Measurements from ENCODE around the gene ADAMTSL2.

The ADAMTSL2 gene

GRCh38 chr9:133607381-133607780 is 72.9 kb downstream of the ADAMTSL2 start:
- DNase-seq (ENCODE audit: low read depth): no peak
- TF ChIP-seq, protein P1, sequence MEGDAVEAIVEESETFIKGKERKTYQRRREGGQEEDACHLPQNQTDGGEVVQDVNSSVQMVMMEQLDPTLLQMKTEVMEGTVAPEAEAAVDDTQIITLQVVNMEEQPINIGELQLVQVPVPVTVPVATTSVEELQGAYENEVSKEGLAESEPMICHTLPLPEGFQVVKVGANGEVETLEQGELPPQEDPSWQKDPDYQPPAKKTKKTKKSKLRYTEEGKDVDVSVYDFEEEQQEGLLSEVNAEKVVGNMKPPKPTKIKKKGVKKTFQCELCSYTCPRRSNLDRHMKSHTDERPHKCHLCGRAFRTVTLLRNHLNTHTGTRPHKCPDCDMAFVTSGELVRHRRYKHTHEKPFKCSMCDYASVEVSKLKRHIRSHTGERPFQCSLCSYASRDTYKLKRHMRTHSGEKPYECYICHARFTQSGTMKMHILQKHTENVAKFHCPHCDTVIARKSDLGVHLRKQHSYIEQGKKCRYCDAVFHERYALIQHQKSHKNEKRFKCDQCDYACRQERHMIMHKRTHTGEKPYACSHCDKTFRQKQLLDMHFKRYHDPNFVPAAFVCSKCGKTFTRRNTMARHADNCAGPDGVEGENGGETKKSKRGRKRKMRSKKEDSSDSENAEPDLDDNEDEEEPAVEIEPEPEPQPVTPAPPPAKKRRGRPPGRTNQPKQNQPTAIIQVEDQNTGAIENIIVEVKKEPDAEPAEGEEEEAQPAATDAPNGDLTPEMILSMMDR (conservative IDR thresholded peaks at IDR 0.05; ENCODE audit: low read depth, low read length): no peak
- no peak overlapping the region for H3K4me3 ChIP-seq (ENCODE audit: low read depth, low read length)

DNA sequence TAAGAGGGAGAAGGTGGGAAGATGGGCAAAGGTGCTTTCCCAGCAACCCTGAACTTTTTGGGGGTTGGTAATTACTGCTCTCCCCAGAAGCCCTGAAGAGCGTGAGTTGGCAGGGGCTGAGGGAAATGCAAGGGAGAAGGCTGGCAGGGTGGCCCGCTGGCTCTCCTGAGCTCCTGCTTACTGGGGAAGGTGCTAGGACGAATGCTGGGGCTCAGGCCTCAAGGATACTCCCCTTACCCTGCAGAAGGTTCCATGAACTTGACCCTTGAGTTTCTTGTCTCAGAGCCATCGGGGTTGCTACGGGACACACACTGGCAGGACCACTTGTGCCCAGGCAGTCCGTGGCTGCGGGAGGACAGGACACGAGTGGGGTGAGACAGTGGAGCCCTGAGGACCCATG is 73.5 kb downstream of the ADAMTSL2 start:
- DNase-seq (ENCODE audit: low read depth): no peak
- TF ChIP-seq, protein P1 (conservative IDR thresholded peaks at IDR 0.05; ENCODE audit: low read depth, low read length): no peak

GRCh38 chr9:133608382-133608781 is 73.9 kb downstream of the ADAMTSL2 start:
- H3K4me3 ChIP-seq (ENCODE audit: low read depth, low read length): no peak overlapping the region
- TF ChIP-seq, protein P1 (conservative IDR thresholded peaks at IDR 0.05; ENCODE audit: low read depth, low read length): no peak
- no peak for DNase-seq (ENCODE audit: low read depth)

More for the DNA sequence above, 73.5 kb downstream of the ADAMTSL2 start:
- H3K4me3 ChIP-seq (ENCODE audit: low read depth, low read length): no peak overlapping the region

GRCh38 chr9:133608889-133609288 is 74.4 kb downstream of the ADAMTSL2 start:
- no peak for DNase-seq (ENCODE audit: low read depth)
- TF ChIP-seq, protein P1 (conservative IDR thresholded peaks at IDR 0.05; ENCODE audit: low read depth, low read length): no peak
- no peak overlapping the region for H3K4me3 ChIP-seq (ENCODE audit: low read depth, low read length)

DNA sequence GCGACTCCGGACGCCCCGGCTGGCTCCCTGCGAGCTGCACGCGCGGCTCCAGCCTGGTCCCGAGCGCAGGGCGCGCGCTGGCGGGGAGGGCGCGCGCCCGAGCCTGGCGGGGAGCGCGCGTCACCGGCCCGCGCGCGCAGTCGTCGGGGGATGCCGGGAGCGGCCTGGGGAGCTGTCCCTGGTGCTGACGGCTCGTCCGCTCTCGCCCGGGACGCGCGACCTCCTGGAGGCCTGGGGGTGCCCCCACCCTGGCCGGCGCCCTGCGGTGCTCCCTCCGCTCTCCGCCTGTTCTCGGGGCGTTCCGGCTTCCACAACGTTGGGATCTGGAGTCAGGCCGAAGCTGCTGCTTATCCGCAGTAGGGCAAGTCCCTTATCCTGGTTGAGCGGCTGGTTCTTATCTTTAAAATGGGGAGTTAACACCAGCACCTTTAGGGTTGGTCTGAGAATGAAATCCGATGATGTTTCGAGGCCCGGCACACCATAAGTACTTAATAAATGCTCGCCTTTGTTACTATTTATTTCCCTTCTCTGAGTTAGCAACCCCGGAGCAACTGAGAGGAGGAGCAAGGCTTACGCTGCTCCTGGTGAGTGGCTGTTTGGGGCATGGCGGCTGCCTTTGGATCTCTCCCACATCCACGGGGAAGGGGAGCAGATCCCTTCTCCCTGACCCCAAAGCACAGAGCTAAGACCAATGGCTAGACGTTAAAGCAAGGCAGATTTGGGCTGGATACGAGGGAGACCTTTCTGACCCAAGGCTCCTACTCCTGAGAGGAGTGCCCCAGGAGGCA is 75.0 kb downstream of the ADAMTSL2 start, which contains the start of gene FAM163B:
Gene FAM163B, minus strand, starts transcription at position 79 of the 788 bp plus-strand sequence. CDS start 29,166 bp downstream, outside the sequence.
- peak; percentile 48 for DNase-seq (ENCODE audit: low read depth)
- TF ChIP-seq, protein P1 (conservative IDR thresholded peaks at IDR 0.05; ENCODE audit: low read depth, low read length): no peak

GRCh38 chr9:133610845-133611244 is 76.3 kb downstream of the ADAMTSL2 start:
- TF ChIP-seq, protein P1 (conservative IDR thresholded peaks at IDR 0.05; ENCODE audit: low read depth, low read length): no peak
- no peak for DNase-seq (ENCODE audit: low read depth)
- no peak overlapping the region for H3K4me3 ChIP-seq (ENCODE audit: low read depth, low read length)

More for the DNA sequence above, 75.0 kb downstream of the ADAMTSL2 start, which contains the start of gene FAM163B:
- H3K4me3 ChIP-seq (ENCODE audit: low read depth, low read length): no peak within 1 kb of the TSS

GRCh38 chr9:133612051-133612450 is 77.5 kb downstream of the ADAMTSL2 start:
- no peak overlapping the region for H3K4me3 ChIP-seq (ENCODE audit: low read depth, low read length)
- TF ChIP-seq, protein P1 (conservative IDR thresholded peaks at IDR 0.05; ENCODE audit: low read depth, low read length): no peak
- no peak for DNase-seq (ENCODE audit: low read depth)

Measured in choroid plexus epithelial cell (primary cell).